Liver (tissue), 3 donors: ENCODE results near the gene BAAT.

Experiments
- EGR1 ChIP-seq, 2 donors: IDR thresholded peaks; 2 replicates each; pipeline ENCODE4 v1.6.1; 2016 to 2018; ENCODE audit warnings: antibody characterized with exemption in 2 of 2, low read depth in 2 of 2
- FOXA1 ChIP-seq: IDR thresholded peaks from 2 replicates; pipeline ENCODE4 v1.6.1; 2016; ENCODE audit warnings: antibody characterized with exemption
- HNF4A ChIP-seq, 2 donors: conservative IDR thresholded peaks; 2 replicates each; pipeline ENCODE4 v1.6.1; 2016; ENCODE audit warnings: antibody characterized with exemption in 2 of 2, mild to moderate bottlenecking in 2 of 2
- RAD21 ChIP-seq, 2 donors: IDR thresholded peaks; 2 replicates each; pipeline ENCODE4 v1.6.1; 2016; ENCODE audit warnings: antibody characterized with exemption in 2 of 2, mild to moderate bottlenecking in 2 of 2
- SP1 ChIP-seq: IDR thresholded peaks from 2 replicates; pipeline ENCODE4 v1.6.1; 2018; ENCODE audit warnings: antibody characterized with exemption, mild to moderate bottlenecking
- TAF1 ChIP-seq: conservative IDR thresholded peaks from 2 replicates; pipeline ENCODE4 v1.6.1; 2016; ENCODE audit warnings: antibody characterized with exemption, mild to moderate bottlenecking
- YY1 ChIP-seq: IDR thresholded peaks from 2 replicates; pipeline ENCODE4 v1.6.1; 2016; ENCODE audit warnings: antibody characterized with exemption, mild to moderate bottlenecking
- TF ChIP-seq, protein P1 (sequence below): fragments of 150-350 bp; IDR thresholded peaks from 2 replicates; pipeline ENCODE4 v1.5.1; 2017; ENCODE audit warnings: improper control_type of control experiment, low read depth, low read length; ENCODE audit not compliant: missing input control
- TF ChIP-seq, protein P2 (sequence below): IDR thresholded peaks from 2 replicates; pipeline ENCODE4 v1.6.1; 2016; ENCODE audit warnings: antibody characterized with exemption, mild to moderate bottlenecking
- TF ChIP-seq, protein P3 (sequence below): IDR thresholded peaks from 2 replicates; pipeline ENCODE4 v1.6.1; 2016; ENCODE audit warnings: antibody characterized with exemption
- TF ChIP-seq, protein P4 (sequence below): IDR thresholded peaks from 2 replicates; pipeline ENCODE4 v1.6.1; 2016; ENCODE audit warnings: antibody characterized with exemption
- donor health status: healthy.
- donor health status: healthy.

DNA sequence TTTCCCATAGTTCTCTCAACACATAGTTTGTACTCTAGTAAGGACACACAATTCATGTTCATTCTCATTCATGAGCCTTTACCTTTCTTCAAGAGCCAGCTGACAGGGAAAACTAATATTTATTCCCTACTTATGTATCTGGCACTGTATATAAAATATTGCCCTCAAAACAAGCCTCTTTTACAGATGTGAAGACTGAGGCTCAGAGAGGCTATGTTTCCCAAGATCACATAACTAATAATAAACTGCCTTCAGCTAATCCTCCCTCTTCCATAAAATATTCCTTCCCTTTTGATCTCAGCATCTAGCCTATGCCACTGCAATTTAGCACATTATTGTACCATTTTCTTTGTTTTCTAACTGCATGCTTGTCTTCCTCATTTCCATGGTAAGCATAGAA, 32.6 kb upstream of the BAAT start:
- TF ChIP-seq, protein P1, sequence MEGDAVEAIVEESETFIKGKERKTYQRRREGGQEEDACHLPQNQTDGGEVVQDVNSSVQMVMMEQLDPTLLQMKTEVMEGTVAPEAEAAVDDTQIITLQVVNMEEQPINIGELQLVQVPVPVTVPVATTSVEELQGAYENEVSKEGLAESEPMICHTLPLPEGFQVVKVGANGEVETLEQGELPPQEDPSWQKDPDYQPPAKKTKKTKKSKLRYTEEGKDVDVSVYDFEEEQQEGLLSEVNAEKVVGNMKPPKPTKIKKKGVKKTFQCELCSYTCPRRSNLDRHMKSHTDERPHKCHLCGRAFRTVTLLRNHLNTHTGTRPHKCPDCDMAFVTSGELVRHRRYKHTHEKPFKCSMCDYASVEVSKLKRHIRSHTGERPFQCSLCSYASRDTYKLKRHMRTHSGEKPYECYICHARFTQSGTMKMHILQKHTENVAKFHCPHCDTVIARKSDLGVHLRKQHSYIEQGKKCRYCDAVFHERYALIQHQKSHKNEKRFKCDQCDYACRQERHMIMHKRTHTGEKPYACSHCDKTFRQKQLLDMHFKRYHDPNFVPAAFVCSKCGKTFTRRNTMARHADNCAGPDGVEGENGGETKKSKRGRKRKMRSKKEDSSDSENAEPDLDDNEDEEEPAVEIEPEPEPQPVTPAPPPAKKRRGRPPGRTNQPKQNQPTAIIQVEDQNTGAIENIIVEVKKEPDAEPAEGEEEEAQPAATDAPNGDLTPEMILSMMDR, result no peak
- TF ChIP-seq EGR1 (IDR thresholded peaks at IDR 0.05; ENCODE audit: low read depth in 2 of 2) (peak in 1 of 2 donors; percentile 44), TAF1 (no peak), YY1 (no peak), FOXA1 (no peak), HNF4A (conservative IDR thresholded peaks at IDR 0.05) (no peak), RAD21 (IDR thresholded peaks at IDR 0.05) (peak in 1 of 2 donors; percentile 18), SP1 (no peak)
- TF ChIP-seq, protein P2, sequence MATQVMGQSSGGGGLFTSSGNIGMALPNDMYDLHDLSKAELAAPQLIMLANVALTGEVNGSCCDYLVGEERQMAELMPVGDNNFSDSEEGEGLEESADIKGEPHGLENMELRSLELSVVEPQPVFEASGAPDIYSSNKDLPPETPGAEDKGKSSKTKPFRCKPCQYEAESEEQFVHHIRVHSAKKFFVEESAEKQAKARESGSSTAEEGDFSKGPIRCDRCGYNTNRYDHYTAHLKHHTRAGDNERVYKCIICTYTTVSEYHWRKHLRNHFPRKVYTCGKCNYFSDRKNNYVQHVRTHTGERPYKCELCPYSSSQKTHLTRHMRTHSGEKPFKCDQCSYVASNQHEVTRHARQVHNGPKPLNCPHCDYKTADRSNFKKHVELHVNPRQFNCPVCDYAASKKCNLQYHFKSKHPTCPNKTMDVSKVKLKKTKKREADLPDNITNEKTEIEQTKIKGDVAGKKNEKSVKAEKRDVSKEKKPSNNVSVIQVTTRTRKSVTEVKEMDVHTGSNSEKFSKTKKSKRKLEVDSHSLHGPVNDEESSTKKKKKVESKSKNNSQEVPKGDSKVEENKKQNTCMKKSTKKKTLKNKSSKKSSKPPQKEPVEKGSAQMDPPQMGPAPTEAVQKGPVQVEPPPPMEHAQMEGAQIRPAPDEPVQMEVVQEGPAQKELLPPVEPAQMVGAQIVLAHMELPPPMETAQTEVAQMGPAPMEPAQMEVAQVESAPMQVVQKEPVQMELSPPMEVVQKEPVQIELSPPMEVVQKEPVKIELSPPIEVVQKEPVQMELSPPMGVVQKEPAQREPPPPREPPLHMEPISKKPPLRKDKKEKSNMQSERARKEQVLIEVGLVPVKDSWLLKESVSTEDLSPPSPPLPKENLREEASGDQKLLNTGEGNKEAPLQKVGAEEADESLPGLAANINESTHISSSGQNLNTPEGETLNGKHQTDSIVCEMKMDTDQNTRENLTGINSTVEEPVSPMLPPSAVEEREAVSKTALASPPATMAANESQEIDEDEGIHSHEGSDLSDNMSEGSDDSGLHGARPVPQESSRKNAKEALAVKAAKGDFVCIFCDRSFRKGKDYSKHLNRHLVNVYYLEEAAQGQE, result no peak
- TF ChIP-seq, protein P3, sequence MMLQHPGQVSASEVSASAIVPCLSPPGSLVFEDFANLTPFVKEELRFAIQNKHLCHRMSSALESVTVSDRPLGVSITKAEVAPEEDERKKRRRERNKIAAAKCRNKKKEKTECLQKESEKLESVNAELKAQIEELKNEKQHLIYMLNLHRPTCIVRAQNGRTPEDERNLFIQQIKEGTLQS, result no peak
- TF ChIP-seq, protein P4, sequence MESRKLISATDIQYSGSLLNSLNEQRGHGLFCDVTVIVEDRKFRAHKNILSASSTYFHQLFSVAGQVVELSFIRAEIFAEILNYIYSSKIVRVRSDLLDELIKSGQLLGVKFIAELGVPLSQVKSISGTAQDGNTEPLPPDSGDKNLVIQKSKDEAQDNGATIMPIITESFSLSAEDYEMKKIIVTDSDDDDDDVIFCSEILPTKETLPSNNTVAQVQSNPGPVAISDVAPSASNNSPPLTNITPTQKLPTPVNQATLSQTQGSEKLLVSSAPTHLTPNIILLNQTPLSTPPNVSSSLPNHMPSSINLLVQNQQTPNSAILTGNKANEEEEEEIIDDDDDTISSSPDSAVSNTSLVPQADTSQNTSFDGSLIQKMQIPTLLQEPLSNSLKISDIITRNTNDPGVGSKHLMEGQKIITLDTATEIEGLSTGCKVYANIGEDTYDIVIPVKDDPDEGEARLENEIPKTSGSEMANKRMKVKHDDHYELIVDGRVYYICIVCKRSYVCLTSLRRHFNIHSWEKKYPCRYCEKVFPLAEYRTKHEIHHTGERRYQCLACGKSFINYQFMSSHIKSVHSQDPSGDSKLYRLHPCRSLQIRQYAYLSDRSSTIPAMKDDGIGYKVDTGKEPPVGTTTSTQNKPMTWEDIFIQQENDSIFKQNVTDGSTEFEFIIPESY, result no peak
